ENCODE measurements around the gene AAMP. TPM values are rescaled to one million over a fixed set of nuclear protein-coding genes. Genes with fewer than 3 reads are reported as not detected.
"Not testable (repeated sequence)": the region's sequence is repeated elsewhere in the genome, so short reads cannot be mapped to it uniquely, and the experiment has no call there.

The AAMP gene
- total RNA-seq, 3 donors from 2014 or later (not counting 1 experiment from before 2014, with no cell fraction given), result 52.5 to 61.6 (median 60.0) TPM

DNA sequence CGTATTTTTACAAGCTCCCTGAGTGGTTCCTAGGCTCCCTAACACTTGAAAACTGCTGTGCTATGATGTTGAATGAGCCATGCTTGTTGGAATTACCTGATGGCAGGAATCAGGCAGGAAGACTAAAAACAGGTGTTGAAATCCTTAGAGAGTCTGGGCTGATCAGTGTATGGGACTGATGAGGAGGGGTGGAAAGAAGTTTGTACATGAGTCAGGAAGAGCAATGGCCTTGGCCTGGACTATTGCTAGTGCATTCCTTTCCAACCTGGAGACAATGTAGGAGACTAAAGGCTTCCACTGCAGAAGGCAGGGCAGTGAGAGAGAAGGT is 47.3 kb upstream of the AAMP start:
- Histone ChIP-seq H3K27me3 (ENCODE audit: control insufficient read depth, insufficient read depth, low read length) (no peaks in the 10 kb centered on the region), H3K27ac (ENCODE audit: low read length) (no peak overlapping the region), H3K4me3 (ENCODE audit: low read length) (no peak overlapping the region), H3K4me1 (ENCODE audit: control insufficient read depth, insufficient read depth, low read length) (peaks cover 19% of the 10 kb centered on the region), H3K36me3 (ENCODE audit: control insufficient read depth, insufficient read depth, low read length) (no peaks in the 10 kb centered on the region), H3K9me3 (ENCODE audit: control insufficient read depth, insufficient read depth, low read length) (no peaks in the 10 kb centered on the region)
- intact Hi-C loops (cut with micrococcal nuclease), result no loop called here
- H3K27ac Mint-ChIP-seq, result no peak overlapping the region
- TF ChIP-seq CTCF (IDR thresholded peaks at IDR 0.05), result no peak
- WGBS (ENCODE audit: insufficient coverage), result 100% methylated on average over 1 of the region's 1 CpG
- no peaks in the 10 kb centered on the region for H3K27me3 Mint-ChIP-seq (ENCODE audit: low read depth in 2 of 2)
- no peak overlapping the region for H3K4me3 Mint-ChIP-seq
- no peaks in the 10 kb centered on the region for H3K36me3 Mint-ChIP-seq
- H3K9me3 Mint-ChIP-seq, result no peaks in the 10 kb centered on the region
- H3K4me1 Mint-ChIP-seq, result peaks cover 12 to 15% of the 10 kb centered on the region in 2 donors
- ATAC-seq, result no peak
- DNase-seq, result no peak

DNA sequence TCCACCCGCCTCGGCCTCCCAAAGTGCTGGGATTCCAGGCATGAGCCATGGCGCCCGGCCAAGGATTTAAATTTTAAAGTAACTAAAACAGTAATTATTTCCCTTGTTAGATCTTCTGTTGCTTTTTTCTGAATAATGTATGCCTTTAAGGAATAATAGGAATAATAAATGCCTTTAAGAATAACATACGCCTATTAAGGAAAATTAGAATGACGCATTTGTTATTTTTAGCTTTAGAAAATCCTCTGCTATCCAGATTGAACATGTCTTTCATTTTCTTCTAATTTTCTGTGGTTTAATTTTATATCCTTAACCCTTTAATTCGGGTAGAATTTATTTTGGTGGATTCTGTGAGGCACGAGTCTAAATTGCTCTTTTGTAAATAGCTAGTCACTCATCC is 45.5 kb upstream of the AAMP start:
- no peak for ATAC-seq
- no peaks in the 10 kb centered on the region for H3K9me3 Mint-ChIP-seq
- peaks cover 12 to 13% of the 10 kb centered on the region in 2 donors for H3K4me1 Mint-ChIP-seq
- WGBS (ENCODE audit: insufficient coverage), result 97% methylated on average over 5 of the region's 8 CpGs
- no peaks in the 10 kb centered on the region for H3K27me3 Mint-ChIP-seq (ENCODE audit: low read depth in 2 of 2)
- Histone ChIP-seq H3K27me3 (ENCODE audit: control insufficient read depth, insufficient read depth, low read length) (no peaks in the 10 kb centered on the region), H3K36me3 (ENCODE audit: control insufficient read depth, insufficient read depth, low read length) (no peaks in the 10 kb centered on the region), H3K9me3 (ENCODE audit: control insufficient read depth, insufficient read depth, low read length) (no peaks in the 10 kb centered on the region), H3K4me3 (ENCODE audit: low read length) (no peak overlapping the region), H3K4me1 (ENCODE audit: control insufficient read depth, insufficient read depth, low read length) (peaks cover 16% of the 10 kb centered on the region), H3K27ac (ENCODE audit: low read length) (no peak overlapping the region)
- H3K36me3 Mint-ChIP-seq, result no peaks in the 10 kb centered on the region
- no peak for DNase-seq
- intact Hi-C loops (cut with micrococcal nuclease), result no loop called here
- no peak for TF ChIP-seq CTCF (IDR thresholded peaks at IDR 0.05)
- no peak overlapping the region for H3K27ac Mint-ChIP-seq
- no peak overlapping the region for H3K4me3 Mint-ChIP-seq

GRCh38 chr2:218314764-218315163 is 44.8 kb upstream of the AAMP start:
- ATAC-seq; H3K27me3 ChIP-seq (ENCODE audit: control insufficient read depth, insufficient read depth, low read length); H3K36me3 Mint-ChIP-seq; H3K9me3 Mint-ChIP-seq; H3K27ac ChIP-seq (ENCODE audit: low read length); H3K27ac Mint-ChIP-seq; intact Hi-C loops (cut with micrococcal nuclease); H3K9me3 ChIP-seq (ENCODE audit: control insufficient read depth, insufficient read depth, low read length); H3K4me3 ChIP-seq (ENCODE audit: low read length); H3K27me3 Mint-ChIP-seq (ENCODE audit: low read depth in 2 of 2); DNase-seq; H3K4me3 Mint-ChIP-seq; H3K36me3 ChIP-seq (ENCODE audit: control insufficient read depth, insufficient read depth, low read length): not testable (repeated sequence)
- H3K4me1 ChIP-seq (ENCODE audit: control insufficient read depth, insufficient read depth, low read length), result peaks cover 16% of the 10 kb centered on the region
- H3K4me1 Mint-ChIP-seq, result peaks cover 12 to 13% of the 10 kb centered on the region in 2 donors
- 94% methylated on average over 4 of the region's 4 CpGs for WGBS (ENCODE audit: insufficient coverage)

DNA sequence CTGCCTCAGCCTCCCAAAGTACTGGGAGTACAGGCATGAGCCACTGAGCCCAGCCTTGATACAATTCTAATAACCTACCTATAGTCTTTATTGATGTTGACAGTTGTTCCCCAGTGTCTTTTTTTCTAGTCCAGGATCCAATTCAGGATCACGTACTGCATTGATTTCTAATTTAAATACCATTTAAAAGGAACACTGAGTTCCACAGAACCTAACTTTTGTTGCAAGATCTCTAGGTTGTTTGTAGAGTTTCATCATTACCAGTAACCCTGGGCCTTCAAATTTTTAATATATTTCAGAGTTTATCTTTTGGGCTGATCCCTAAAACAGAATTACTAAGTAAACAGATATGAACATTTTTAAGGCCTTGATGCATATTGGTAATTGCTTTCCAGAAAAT is 43.4 kb upstream of the AAMP start:
- peaks cover 12 to 13% of the 10 kb centered on the region in 2 donors for H3K4me1 Mint-ChIP-seq
- H3K27ac Mint-ChIP-seq, result no peak overlapping the region
- H3K36me3 ChIP-seq (ENCODE audit: control insufficient read depth, insufficient read depth, low read length), result no peaks in the 10 kb centered on the region
- H3K9me3 Mint-ChIP-seq, result no peaks in the 10 kb centered on the region
- no peaks in the 10 kb centered on the region for H3K36me3 Mint-ChIP-seq
- H3K27me3 Mint-ChIP-seq (ENCODE audit: low read depth in 2 of 2), result peaks cover 0 to 3% of the 10 kb centered on the region in 2 donors
- TF ChIP-seq CTCF (IDR thresholded peaks at IDR 0.05), result no peak
- WGBS (ENCODE audit: insufficient coverage), result no CpG with 5 or more reads among the region's 1 CpG
- no peaks in the 10 kb centered on the region for H3K9me3 ChIP-seq (ENCODE audit: control insufficient read depth, insufficient read depth, low read length)
- H3K27me3 ChIP-seq (ENCODE audit: control insufficient read depth, insufficient read depth, low read length), result no peaks in the 10 kb centered on the region
- H3K4me3 ChIP-seq (ENCODE audit: low read length), result no peak overlapping the region
- no peak for DNase-seq
- no peak overlapping the region for H3K4me3 Mint-ChIP-seq
- no peak overlapping the region for H3K27ac ChIP-seq (ENCODE audit: low read length)
- intact Hi-C loops (cut with micrococcal nuclease), result no loop called here
- ATAC-seq, result no peak
- peaks cover 16% of the 10 kb centered on the region for H3K4me1 ChIP-seq (ENCODE audit: control insufficient read depth, insufficient read depth, low read length)

All from natural killer cell (primary cell).